Measurements from ENCODE around the gene IP6K2. TPM values are rescaled to one million over a fixed set of nuclear protein-coding genes. Genes with fewer than 3 reads are reported as not detected.
"Not testable (repeated sequence)": the region's sequence is repeated elsewhere in the genome, so short reads cannot be mapped to it uniquely, and the experiment has no call there.

IP6K2 gene, protein sequence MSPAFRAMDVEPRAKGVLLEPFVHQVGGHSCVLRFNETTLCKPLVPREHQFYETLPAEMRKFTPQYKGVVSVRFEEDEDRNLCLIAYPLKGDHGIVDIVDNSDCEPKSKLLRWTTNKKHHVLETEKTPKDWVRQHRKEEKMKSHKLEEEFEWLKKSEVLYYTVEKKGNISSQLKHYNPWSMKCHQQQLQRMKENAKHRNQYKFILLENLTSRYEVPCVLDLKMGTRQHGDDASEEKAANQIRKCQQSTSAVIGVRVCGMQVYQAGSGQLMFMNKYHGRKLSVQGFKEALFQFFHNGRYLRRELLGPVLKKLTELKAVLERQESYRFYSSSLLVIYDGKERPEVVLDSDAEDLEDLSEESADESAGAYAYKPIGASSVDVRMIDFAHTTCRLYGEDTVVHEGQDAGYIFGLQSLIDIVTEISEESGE
- total RNA-seq (10 to 100 TPM; 69.0 to 95.7 (median 77.6) TPM), total RNA-seq (51.5 to 142 (median 82.3) reads per million in 29 experiments)
- 68.2 TPM for total RNA-seq (2013)

- WGBS (ENCODE audit: insufficient coverage), result under 1% methylated on average over 36 of the region's 38 CpGs
- Histone ChIP-seq H3K27me3 (replicated peaks in 1 of 2; ENCODE audit: control insufficient read depth in 2 of 2, extremely low read depth in 1 of 2, insufficient read depth in 2 of 2, low read length in 1 of 2) (no peaks in the 10 kb centered on the region), H3K4me1 (ENCODE audit: control insufficient read depth in 1 of 2, extremely low read depth in 1 of 2, insufficient read depth in 2 of 2, low read length in 2 of 2) (peaks cover 9 to 37% of the 10 kb centered on the region in 2 experiments), H3K27ac (ENCODE audit: low read length) (peak within 1 kb of the TSS; percentile 72), H3K9me3 (no peaks in the 10 kb centered on the region), H3K36me3 (ENCODE audit: control insufficient read depth in 2 of 2, extremely low read depth in 1 of 2, insufficient read depth in 1 of 2, low read length in 1 of 2) (peaks cover 0 to 5% of the 10 kb centered on the region in 2 donors), H3K4me3 (ENCODE audit: control insufficient read depth in 1 of 2, extremely low read depth in 1 of 2, low read length in 1 of 2) (peak within 1 kb of the TSS; percentile 87 to 100)
- POLR2A ChIA-PET, result interaction anchor here (0.6 to 0.7 kb wide), 4 partner anchors 30 to 697 kb away, joined by 3 to 5 read pairs (median 3); no protein-coding TSS in a partner anchor
- Mint-ChIP-seq H3K4me1 (peaks cover 44 to 48% (median 44%) of the 10 kb centered on the region in 3 donors), H3K27ac (peak within 1 kb of the TSS; percentile 83 to 95), H3K36me3 (no peaks in the 10 kb centered on the region), H3K4me3 (peak within 1 kb of the TSS; percentile 93 to 99 (median 98)), H3K9me3 (no peaks in the 10 kb centered on the region), H3K27me3 (no peaks in the 10 kb centered on the region)
- CTCF ChIA-PET, result interaction anchor here (0.6 to 1.4 kb wide), 5 partner anchors 31 to 753 kb away, joined by 3 to 5 read pairs (median 3); partner anchors contain the start of gene DAG1 (in 1 of the 2)
- DNase-seq (peak; percentile 96 to 99 (median 98)), ATAC-seq (replicated peaks in 1 of 4) (peak; percentile 99)
Measured at GRCh38 chr3:48716982-48717746, at the start of gene IP6K2. TSS of gene IP6K2 (minus strand) at chr3:48717221. CDS start at chr3:48695291, 21,930 bp downstream.

DNA sequence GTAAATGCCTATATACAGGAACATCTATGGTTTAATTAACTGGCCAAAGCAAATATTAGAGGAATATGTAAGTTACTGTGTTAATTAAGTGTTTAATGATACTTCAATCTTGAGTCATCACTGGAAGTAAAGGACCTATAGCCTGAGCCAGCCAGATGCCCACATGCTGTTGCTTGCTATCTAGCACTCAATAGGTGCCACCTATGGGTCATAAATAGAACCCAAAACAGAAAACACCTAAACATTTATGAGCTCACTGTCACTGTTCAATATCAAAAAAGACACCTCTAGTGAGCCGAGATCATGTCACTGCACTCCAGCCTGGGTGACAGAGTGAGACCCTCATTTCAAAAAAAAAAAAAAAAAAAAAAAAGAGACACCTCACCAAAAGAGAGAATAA lies 48.4 kb upstream of the IP6K2 start:
- ATAC-seq (replicated peaks in 1 of 4), result peak in 1 of 4 experiments; percentile 36
- Histone ChIP-seq H3K9me3 (no peaks in the 10 kb centered on the region), H3K27ac (ENCODE audit: low read length) (no peak overlapping the region), H3K4me1 (ENCODE audit: control insufficient read depth in 1 of 2, extremely low read depth in 1 of 2, insufficient read depth in 2 of 2, low read length in 2 of 2) (no peaks in the 10 kb centered on the region), H3K4me3 (ENCODE audit: control insufficient read depth in 1 of 2, extremely low read depth in 1 of 2, low read length in 1 of 2) (no peak overlapping the region), H3K36me3 (ENCODE audit: control insufficient read depth in 2 of 2, extremely low read depth in 1 of 2, insufficient read depth in 1 of 2, low read length in 1 of 2) (peaks cover 8 to 25% of the 10 kb centered on the region in 2 donors), H3K27me3 (replicated peaks in 1 of 2; ENCODE audit: control insufficient read depth in 2 of 2, extremely low read depth in 1 of 2, insufficient read depth in 2 of 2, low read length in 1 of 2) (no peaks in the 10 kb centered on the region)
- no peaks in the 10 kb centered on the region for H3K9me3 Mint-ChIP-seq
- no peaks in the 10 kb centered on the region for H3K27me3 Mint-ChIP-seq
- no peaks in the 10 kb centered on the region for H3K4me1 Mint-ChIP-seq
- no CpG with 5 or more reads among the region's 1 CpG for WGBS (ENCODE audit: insufficient coverage)
- ChIA-PET POLR2A (interaction anchor here (0.6 to 0.7 kb wide), 3 partner anchors 83 to 155 kb away, joined by 5 to 8 read pairs (median 6); no protein-coding TSS in a partner anchor), CTCF (interaction anchor here (0.6 to 1.1 kb wide), 3 partner anchors 133 to 288 kb away, joined by 3 to 7 read pairs (median 5); no protein-coding TSS in a partner anchor)
- no peak overlapping the region for H3K4me3 Mint-ChIP-seq
- peak in 1 of 35 experiments; percentile 19 for DNase-seq
- no peak overlapping the region for H3K27ac Mint-ChIP-seq
- peaks cover 30% of the 10 kb centered on the region for H3K36me3 Mint-ChIP-seq

DNA sequence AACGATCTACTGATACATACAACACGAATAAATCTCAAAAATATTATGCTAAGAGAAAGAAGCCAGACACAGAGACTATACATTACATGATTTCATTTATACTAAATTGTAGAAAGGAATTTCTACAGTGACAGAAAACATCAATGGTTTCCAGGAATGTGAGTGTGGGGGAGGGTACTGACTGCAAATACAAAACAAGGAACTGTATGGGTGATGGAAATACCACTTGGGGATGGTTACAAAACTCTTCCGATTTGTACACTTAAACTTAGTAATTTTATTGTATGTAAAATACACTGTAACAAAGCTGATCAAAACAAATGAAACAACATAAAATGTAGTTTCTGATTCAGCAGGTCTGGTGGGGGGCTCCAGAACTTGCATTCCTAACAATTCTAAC lies 45.8 kb upstream of the IP6K2 start:
- H3K9me3 ChIP-seq, result no peaks in the 10 kb centered on the region
- no peak overlapping the region for H3K4me3 Mint-ChIP-seq
- H3K27me3 ChIP-seq (replicated peaks in 1 of 2; ENCODE audit: control insufficient read depth in 2 of 2, extremely low read depth in 1 of 2, insufficient read depth in 2 of 2, low read length in 1 of 2), result no peaks in the 10 kb centered on the region
- no peaks in the 10 kb centered on the region for H3K4me1 Mint-ChIP-seq
- POLR2A ChIA-PET, result no interaction called here
- CTCF ChIA-PET, result interaction anchor here in 1 of 2 donors (0.6 kb wide), 1 partner anchor 722 kb away, joined by 3 read pairs; no protein-coding TSS in a partner anchor
- DNase-seq (no peak), ATAC-seq (replicated peaks in 1 of 4) (no peak)
- no peaks in the 10 kb centered on the region for H3K9me3 Mint-ChIP-seq
- H3K27ac Mint-ChIP-seq, result peak overlapping the region in 1 of 2 donors; percentile 5
- no peaks in the 10 kb centered on the region for H3K4me1 ChIP-seq (ENCODE audit: control insufficient read depth in 1 of 2, extremely low read depth in 1 of 2, insufficient read depth in 2 of 2, low read length in 2 of 2)
- WGBS (ENCODE audit: insufficient coverage), result no CpG with 5 or more reads among the region's 3 CpGs
- H3K36me3 ChIP-seq (ENCODE audit: control insufficient read depth in 2 of 2, extremely low read depth in 1 of 2, insufficient read depth in 1 of 2, low read length in 1 of 2), result peaks cover 4 to 32% of the 10 kb centered on the region in 2 donors
- H3K27ac ChIP-seq (ENCODE audit: low read length), result no peak overlapping the region
- H3K36me3 Mint-ChIP-seq, result peaks cover 34% of the 10 kb centered on the region
- no peaks in the 10 kb centered on the region for H3K27me3 Mint-ChIP-seq
- H3K4me3 ChIP-seq (ENCODE audit: control insufficient read depth in 1 of 2, extremely low read depth in 1 of 2, low read length in 1 of 2), result no peak overlapping the region

- H3K4me3 Mint-ChIP-seq; H3K4me3 ChIP-seq (ENCODE audit: control insufficient read depth in 1 of 2, extremely low read depth in 1 of 2, low read length in 1 of 2); ATAC-seq (replicated peaks in 1 of 4); H3K27ac Mint-ChIP-seq; POLR2A ChIA-PET; H3K9me3 Mint-ChIP-seq; H3K4me1 ChIP-seq (ENCODE audit: control insufficient read depth in 1 of 2, extremely low read depth in 1 of 2, insufficient read depth in 2 of 2, low read length in 2 of 2); H3K27me3 Mint-ChIP-seq; H3K4me1 Mint-ChIP-seq; H3K9me3 ChIP-seq; H3K27ac ChIP-seq (ENCODE audit: low read length); H3K27me3 ChIP-seq (replicated peaks in 1 of 2; ENCODE audit: control insufficient read depth in 2 of 2, extremely low read depth in 1 of 2, insufficient read depth in 2 of 2, low read length in 1 of 2); CTCF ChIA-PET; DNase-seq: not testable (repeated sequence)
- peaks cover 4 to 45% of the 10 kb centered on the region in 2 donors for H3K36me3 ChIP-seq (ENCODE audit: control insufficient read depth in 2 of 2, extremely low read depth in 1 of 2, insufficient read depth in 1 of 2, low read length in 1 of 2)
- peaks cover 46% of the 10 kb centered on the region for H3K36me3 Mint-ChIP-seq
- 100% methylated on average over 3 of the region's 5 CpGs for WGBS (ENCODE audit: insufficient coverage)
Measured at GRCh38 chr3:48759991-48760540, 43.0 kb upstream of the IP6K2 start.

DNA sequence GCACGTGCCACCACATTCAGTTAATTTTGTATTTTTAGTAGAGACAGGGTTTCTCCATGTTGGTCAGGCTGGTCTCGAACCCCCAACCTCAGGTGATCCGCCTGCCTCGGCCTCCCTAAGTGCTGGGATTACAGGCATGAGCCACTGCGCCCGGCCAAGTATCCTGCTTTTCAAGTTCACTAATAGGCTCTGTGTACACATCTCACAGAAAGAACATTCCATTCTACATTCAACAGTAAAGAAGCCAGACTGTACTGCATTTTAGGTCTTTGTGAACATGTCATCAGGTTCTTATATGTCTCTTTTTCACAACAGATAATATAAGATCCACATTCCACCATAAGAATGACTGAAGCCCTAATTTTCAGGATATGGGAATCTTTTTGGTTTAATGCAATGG lies 42.5 kb upstream of the IP6K2 start:
- H3K4me1 Mint-ChIP-seq; H3K27me3 Mint-ChIP-seq; H3K9me3 ChIP-seq; H3K4me3 Mint-ChIP-seq; H3K27ac ChIP-seq (ENCODE audit: low read length); H3K4me1 ChIP-seq (ENCODE audit: control insufficient read depth in 1 of 2, extremely low read depth in 1 of 2, insufficient read depth in 2 of 2, low read length in 2 of 2); H3K27me3 ChIP-seq (replicated peaks in 1 of 2; ENCODE audit: control insufficient read depth in 2 of 2, extremely low read depth in 1 of 2, insufficient read depth in 2 of 2, low read length in 1 of 2); POLR2A ChIA-PET; ATAC-seq (replicated peaks in 1 of 4); H3K4me3 ChIP-seq (ENCODE audit: control insufficient read depth in 1 of 2, extremely low read depth in 1 of 2, low read length in 1 of 2); DNase-seq; H3K27ac Mint-ChIP-seq; H3K9me3 Mint-ChIP-seq: not testable (repeated sequence)
- H3K36me3 Mint-ChIP-seq, result peaks cover 41% of the 10 kb centered on the region
- 94% methylated on average over 6 of the region's 6 CpGs for WGBS (ENCODE audit: insufficient coverage)
- peaks cover under 1 to 44% of the 10 kb centered on the region in 2 donors for H3K36me3 ChIP-seq (ENCODE audit: control insufficient read depth in 2 of 2, extremely low read depth in 1 of 2, insufficient read depth in 1 of 2, low read length in 1 of 2)
- CTCF ChIA-PET, result interaction anchor here in 1 of 2 donors (0.6 kb wide), 1 partner anchor 359 kb away, joined by 4 read pairs; no protein-coding TSS in a partner anchor

DNA sequence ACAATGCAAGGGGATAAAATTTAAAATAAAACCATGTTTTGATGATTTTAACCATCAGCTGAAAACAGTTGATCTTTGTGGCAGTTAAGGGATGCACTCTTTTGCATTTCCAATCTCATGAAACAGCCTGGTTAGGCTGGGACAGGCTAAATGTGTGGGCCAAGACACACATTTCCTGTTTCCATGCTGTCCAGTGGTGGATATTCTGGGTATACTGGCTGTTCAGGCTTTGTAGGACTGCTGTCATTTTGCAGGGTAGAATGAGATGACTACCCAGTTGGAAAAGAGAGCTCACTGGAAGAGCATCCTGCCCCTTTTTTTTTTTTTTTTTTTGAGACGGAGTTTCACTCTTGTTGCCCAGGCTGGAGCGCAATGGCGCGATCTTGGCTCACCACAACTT lies 42.0 kb upstream of the IP6K2 start:
- Histone ChIP-seq H3K36me3 (ENCODE audit: control insufficient read depth in 2 of 2, extremely low read depth in 1 of 2, insufficient read depth in 1 of 2, low read length in 1 of 2) (peaks cover 0 to 40% of the 10 kb centered on the region in 2 donors), H3K27me3 (replicated peaks in 1 of 2; ENCODE audit: control insufficient read depth in 2 of 2, extremely low read depth in 1 of 2, insufficient read depth in 2 of 2, low read length in 1 of 2) (no peaks in the 10 kb centered on the region), H3K4me3 (ENCODE audit: control insufficient read depth in 1 of 2, extremely low read depth in 1 of 2, low read length in 1 of 2) (no peak overlapping the region), H3K9me3 (no peaks in the 10 kb centered on the region), H3K4me1 (ENCODE audit: control insufficient read depth in 1 of 2, extremely low read depth in 1 of 2, insufficient read depth in 2 of 2, low read length in 2 of 2) (no peaks in the 10 kb centered on the region), H3K27ac (ENCODE audit: low read length) (no peak overlapping the region)
- WGBS (ENCODE audit: insufficient coverage), result no CpG with 5 or more reads among the region's 4 CpGs
- no peaks in the 10 kb centered on the region for H3K9me3 Mint-ChIP-seq
- ChIA-PET CTCF (interaction anchor here in 1 of 2 donors (0.6 kb wide), 1 partner anchor 359 kb away, joined by 4 read pairs; no protein-coding TSS in a partner anchor), POLR2A (no interaction called here)
- H3K27ac Mint-ChIP-seq, result no peak overlapping the region
- no peaks in the 10 kb centered on the region for H3K27me3 Mint-ChIP-seq
- H3K4me3 Mint-ChIP-seq, result no peak overlapping the region
- ATAC-seq (replicated peaks in 1 of 4) (no peak), DNase-seq (no peak)
- no peaks in the 10 kb centered on the region for H3K4me1 Mint-ChIP-seq
- H3K36me3 Mint-ChIP-seq, result peaks cover 38% of the 10 kb centered on the region
